Adrenal gland (tissue), 12 donors: ENCODE data around the gene GRAP. TPM values are rescaled to one million over a fixed set of nuclear protein-coding genes. Genes with fewer than 3 reads are reported as not detected.

ENCODE experiments used
- DNase-seq, 7 donors: peaks; one replicate each; pipeline ENCODE4 v3.0.0-alpha.2; 2019 to 2020
- H3K27ac ChIP-seq, 5 donors: fragments of 200-600 bp; sonication (generic) in 4 of 5; 1 replicate in 3 of 5; 2 replicates in 2 of 5; pipeline versions ENCODE4 v1.5.1 to v1.8.0; 2016 to 2020; ENCODE audit warnings: mild to moderate bottlenecking in 1 of 5
- H3K27me3 ChIP-seq: fragments of 200-600 bp; 2 replicates; pipeline ENCODE4 v1.8.0; 2021
- H3K36me3 ChIP-seq, 2 donors: fragments of 200-600 bp; replicated peaks in 1 of 2; 1 replicate in 1 of 2; 2 replicates in 1 of 2; pipeline versions ENCODE4 v1.5.1 to v1.8.0; 2018 to 2022
- H3K4me1 ChIP-seq, 2 donors: fragments of 200-600 bp; replicated peaks in 1 of 2; 1 replicate in 1 of 2; 2 replicates in 1 of 2; pipeline versions ENCODE4 v1.5.1 to v1.8.0; 2018 to 2021
- H3K4me3 ChIP-seq, 4 donors: fragments of 200-600 bp; sonication (generic) in 3 of 4; one replicate each; pipeline ENCODE4 v1.5.1; 2016 to 2018
- H3K9me3 ChIP-seq, 3 donors: fragments of 200-600 bp; sonication (generic) in 1 of 3; replicated peaks in 1 of 3; 1 replicate in 2 of 3; 2 replicates in 1 of 3; pipeline versions ENCODE4 v1.5.1 to v1.8.0; 2016 to 2021
- CTCF ChIP-seq, 6 experiments: fragments of 450-650 bp in 4 of 6; fragments of 200-600 bp in 2 of 6; sonication (generic) in 1 of 6; IDR thresholded peaks; 1 replicate in 5 of 6; 2 replicates in 1 of 6; pipeline versions ENCODE4 v1.5.1 to v1.8.0; 2016 to 2021; ENCODE audit warnings: antibody characterized with exemption in 6 of 6, mild to moderate bottlenecking in 2 of 6, moderate library complexity in 1 of 6
- POLR2A ChIP-seq, 2 donors: fragments of 450-650 bp; IDR thresholded peaks; one replicate each; pipeline ENCODE4 v1.6.1; 2017; ENCODE audit warnings: antibody characterized with exemption in 2 of 2, mild to moderate bottlenecking in 2 of 2, moderate library complexity in 1 of 2
- WGBS, 4 donors: extraction: QIAGEN DNeasy Blood & Tissue Kit in 2 of 4; methylation state at CpG; one replicate each; pipeline versions ENCODE4 v1.1.5 to v1.1.7; 2013 to 2017; 5-methylcytosine and 5-hydroxymethylcytosine counted together
- intact Hi-C, 2 donors: fragments of 100-400 bp; cut with DNase I; formaldehyde crosslinking; loops; one replicate each; pipeline versions ENCODE4 v1.14.1 to v1.15.0; 2022 to 2023
- polyA plus RNA-seq, 3 donors: library from polyadenylated mRNA; stranded (reverse); fragments of 200-250 nt in 2 of 3; fragments of 350-450 nt in 1 of 3; fragmentation: Illumina TruSeq in 1 of 3; extraction: RNeasy Lipid Tissue Mini Kit (QIAGEN cat#74804) in 1 of 3; gene quantifications; one replicate each; pipeline ENCODE4 v1.2.3, GENCODE V29; 2013 to 2014
- total RNA-seq, 9 donors: library from RNA; depleted of rRNA in 4 of 9; stranded (reverse); fragments of >200 nt in 4 of 9; fragments of 120-200 nt in 1 of 9; fragmentation: NEBNext Ultra II Directional in 1 of 9; extraction: Animal tissue kit (Norgen Biotek cat#: 25700) in 1 of 9; gene quantifications; one replicate each; pipeline versions ENCODE4 v1.1.0 to v1.2.4, GENCODE V29; 2013 to 2023
- donor health status: healthy with polysubstance abuse.
- donor health status: Bipolar disorder and iron deficiency.
- donor health status: DM: yes; HTN: yes; CAD: no.
- donor health status: DM: no; HTN: no; CAD: no.
- donor health status: DM: no; HTN: no; CAD: no.
- donor health status: DM: yes; HTN: yes; CAD: no.

GRAP gene
- total and polyA plus RNA-seq, 12 donors: 1.7 to 17.0 (median 7.5) TPM

DNA sequence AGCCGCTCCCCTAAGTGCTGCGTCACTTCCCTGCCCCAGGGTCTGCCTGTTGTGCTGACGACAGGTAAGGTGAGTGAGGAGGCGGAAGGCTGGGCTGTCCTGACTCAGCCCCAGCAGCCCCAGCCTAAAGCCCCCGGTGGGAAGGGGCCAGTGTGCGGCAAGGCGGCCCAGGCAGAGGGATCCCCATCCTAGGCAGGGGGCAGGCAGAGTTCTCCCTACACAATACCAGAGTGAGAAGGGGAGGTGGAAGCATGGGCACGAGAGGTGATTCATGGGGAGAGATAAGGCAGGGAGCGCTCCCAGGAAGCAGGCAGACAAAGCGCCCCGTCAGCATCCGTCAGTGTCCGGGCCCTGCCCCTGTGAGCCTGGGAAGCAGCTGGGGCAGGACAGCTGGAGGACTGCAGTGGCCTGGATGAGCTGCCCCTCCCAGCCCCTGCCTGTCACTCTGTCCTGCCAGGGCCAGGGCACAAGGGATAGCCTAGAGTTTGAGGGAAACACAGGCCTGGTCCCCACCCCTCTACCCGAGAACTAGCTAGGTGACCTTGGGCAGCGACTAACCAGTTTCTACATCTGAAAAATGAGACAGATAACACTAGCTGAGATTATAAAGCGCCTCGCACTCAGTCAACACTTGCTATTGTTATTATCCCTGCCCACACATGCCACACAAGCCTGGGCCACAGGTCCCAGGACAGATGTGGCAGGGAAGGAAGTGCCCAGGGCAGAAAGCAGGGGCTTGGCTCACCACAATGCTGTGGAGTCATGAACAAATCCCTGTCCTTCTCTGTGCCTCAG is 46.0 kb downstream of the GRAP start:
- peak in 6 of 7 donors; percentile 70 to 83 (median 78) for DNase-seq
- WGBS, 4 donors: 64 to 73% (median 68%) methylated on average over 6 to 17 of the region's 17 CpGs
- intact Hi-C loops: no loop called here
- Histone ChIP-seq H3K4me1 (peaks cover 12 to 13% of the 10 kb centered on the region in 2 donors), H3K36me3 (no peaks in the 10 kb centered on the region), H3K27me3 (no peaks in the 10 kb centered on the region), H3K27ac (peak overlapping the region in 2 of 5 donors; percentile 47 to 53), H3K4me3 (no peak overlapping the region), H3K9me3 (no peaks in the 10 kb centered on the region)
- TF ChIP-seq CTCF (IDR thresholded peaks at IDR 0.05) (no peak), POLR2A (IDR thresholded peaks at IDR 0.05) (no peak)

GRCh38 chr17:18999911-19000310 is 46.8 kb downstream of the GRAP start:
- H3K27me3 ChIP-seq: no peaks in the 10 kb centered on the region
- TF ChIP-seq CTCF (IDR thresholded peaks at IDR 0.05) (no peak), POLR2A (IDR thresholded peaks at IDR 0.05) (no peak)
- H3K4me3 ChIP-seq: no peak overlapping the region
- H3K4me1 ChIP-seq: peaks cover 8 to 9% of the 10 kb centered on the region in 2 donors
- DNase-seq: no peak
- no peaks in the 10 kb centered on the region for H3K9me3 ChIP-seq
- H3K36me3 ChIP-seq: no peaks in the 10 kb centered on the region
- 94 to 100% (median 94%) methylated on average over 1 to 6 of the region's 6 CpGs; no CpG with 5 or more reads in 1 of the 4 donors for WGBS, 4 donors
- H3K27ac ChIP-seq: no peak overlapping the region
- intact Hi-C loops: no loop called here

DNA sequence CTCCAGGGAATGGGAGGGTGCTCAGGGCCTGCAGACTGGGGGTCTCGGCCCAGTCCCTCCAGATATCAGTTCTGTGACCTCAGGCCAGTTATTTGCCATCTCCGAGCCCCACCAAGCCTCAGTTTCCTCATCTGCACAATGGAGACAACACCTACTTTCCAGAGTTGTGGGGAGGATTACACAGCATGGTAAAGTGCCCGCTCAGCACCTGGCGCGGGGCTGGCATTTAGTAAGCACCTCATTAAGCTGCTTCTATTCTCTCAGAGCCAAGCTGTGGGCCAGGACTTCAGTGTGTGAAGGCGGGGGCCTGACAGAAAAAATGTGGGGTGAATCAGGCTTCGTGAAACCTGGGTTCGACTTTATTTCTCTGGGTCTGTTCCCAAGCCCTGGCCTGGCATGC is 47.4 kb downstream of the GRAP start:
- TF ChIP-seq CTCF (IDR thresholded peaks at IDR 0.05) (no peak), POLR2A (IDR thresholded peaks at IDR 0.05) (no peak)
- no peak overlapping the region for H3K27ac ChIP-seq

GRCh38 chr17:18997650-18998196 is 49.0 kb downstream of the GRAP start:
- Histone ChIP-seq H3K4me3 (no peak overlapping the region), H3K27ac (no peak overlapping the region), H3K9me3 (no peaks in the 10 kb centered on the region), H3K36me3 (no peaks in the 10 kb centered on the region), H3K4me1 (no peaks in the 10 kb centered on the region), H3K27me3 (no peaks in the 10 kb centered on the region)
- DNase-seq: no peak
- TF ChIP-seq POLR2A (IDR thresholded peaks at IDR 0.05) (no peak), CTCF (IDR thresholded peaks at IDR 0.05) (no peak)
- intact Hi-C loops: no loop called here
- WGBS, 4 donors: 83 to 86% (median 84%) methylated on average over 3 to 6 of the region's 6 CpGs

More for the DNA sequence above, 47.4 kb downstream of the GRAP start:
- no peak overlapping the region for H3K4me3 ChIP-seq
- no peaks in the 10 kb centered on the region for H3K27me3 ChIP-seq
- intact Hi-C loops: no loop called here
- H3K9me3 ChIP-seq: no peaks in the 10 kb centered on the region
- WGBS, 4 donors: 92 to 96% (median 94%) methylated on average over 7 to 8 of the region's 8 CpGs
- peaks cover 7% of the 10 kb centered on the region in 2 donors for H3K4me1 ChIP-seq
- H3K36me3 ChIP-seq: no peaks in the 10 kb centered on the region
- no peak for DNase-seq
